SK-N-MC (cell line): Measurements from ENCODE around the gene CHGA.

ENCODE experiments used
- EZH2 ChIP-seq: fragments of 200-600 bp; sonication (generic); IDR thresholded peaks from one replicate; pipeline ENCODE4 v1.6.1; 2017; ENCODE audit warnings: antibody characterized with exemption
- POLR2AphosphoS5 ChIP-seq: IDR thresholded peaks from 2 replicates; pipeline ENCODE4 v1.6.1; 2012; ENCODE audit warnings: mild to moderate bottlenecking, low read depth, low read length, borderline replicate concordance

GRCh38 chr14:92886337-92886736 is 36.6 kb upstream of the CHGA start:
- TF ChIP-seq EZH2 = no peak
- TF ChIP-seq POLR2AphosphoS5 = no peak
